LNCAP (cell line): ENCODE data around the gene ST7.

Experiments
- CTCF ChIP-seq: fragments of 450-650 bp; IDR thresholded peaks from 2 replicates; pipeline ENCODE4 v1.5.1; 2017; ENCODE audit warnings: mild to moderate bottlenecking

ST7 gene

GRCh38 chr7:116953372-116953905, at the start of gene ST7:
ST7 (plus strand) TSS chr7:116953501; CDS start chr7:116953541, 40 bp downstream.
- TF ChIP-seq CTCF: no peak

GRCh38 chr7:116906391-116906790, 46.9 kb upstream of the ST7 start:
- TF ChIP-seq CTCF: no peak

GRCh38 chr7:116910383-116910782, 42.9 kb upstream of the ST7 start:
- TF ChIP-seq CTCF: no peak

GRCh38 chr7:116911801-116912200, 41.5 kb upstream of the ST7 start:
- TF ChIP-seq CTCF: no peak

- TF ChIP-seq CTCF: no peak
These were observed 40.9 kb upstream of the ST7 start for GRCh38 chr7:116912269-116912909.

GRCh38 chr7:116918704-116919103, 34.6 kb upstream of the ST7 start:
- TF ChIP-seq CTCF: no peak

GRCh38 chr7:116920359-116920758, 32.9 kb upstream of the ST7 start:
- no peak for TF ChIP-seq CTCF

- no peak for TF ChIP-seq CTCF
These were observed 30.8 kb upstream of the ST7 start for GRCh38 chr7:116922545-116922944.
